Vagina (tissue), 2 donors: Measurements from ENCODE around the gene ARFGAP2.

Experiments used
- POLR2AphosphoS5 ChIP-seq, 2 donors: sonication (generic); formaldehyde crosslinking; IDR thresholded peaks; one replicate each; pipeline ENCODE4 v1.9.0; 2017; ENCODE audit warnings: antibody characterized with exemption in 2 of 2, mild to moderate bottlenecking in 2 of 2, low read depth in 1 of 2; ENCODE audit not compliant: insufficient read depth in 1 of 2
- TF ChIP-seq, protein P1 (sequence below), 3 experiments: fragments of 450-650 bp in 2 of 3; fragments of 200-600 bp in 1 of 3; sonication (generic) in 1 of 3; IDR thresholded peaks; one replicate each; pipeline ENCODE4 v1.5.1; 2017 to 2019; ENCODE audit warnings: antibody characterized with exemption in 3 of 3, mild to moderate bottlenecking in 2 of 3, moderate library complexity in 2 of 3

DNA sequence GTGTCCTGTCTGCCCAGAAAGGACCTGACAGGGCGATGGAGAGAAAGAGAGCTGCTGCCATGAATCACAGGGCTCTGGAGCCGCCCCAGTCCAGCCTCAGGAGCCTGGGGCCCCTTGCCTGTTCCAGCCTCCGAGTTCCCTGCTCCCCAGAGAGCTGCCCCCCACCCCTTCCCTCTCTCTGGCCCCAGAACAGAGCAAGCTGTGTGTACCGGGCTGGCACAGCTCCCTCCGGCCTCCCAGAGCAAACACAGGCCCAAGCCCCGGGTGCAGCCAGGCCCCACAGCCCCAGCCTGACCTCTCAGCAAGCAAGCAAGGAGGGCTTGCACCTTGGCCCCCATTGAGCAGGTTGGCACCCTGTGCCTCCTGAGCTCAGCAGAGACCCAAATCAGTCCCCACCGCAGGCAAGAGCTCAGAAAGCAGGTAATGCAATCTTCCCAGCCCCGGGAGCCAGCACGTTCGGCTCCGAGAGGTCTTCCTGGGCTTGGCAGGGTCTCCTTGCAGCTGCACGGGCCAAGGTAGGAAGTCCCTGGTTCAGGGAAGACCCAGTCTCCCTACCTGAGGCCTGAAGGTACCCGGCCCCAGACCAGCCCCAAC is 8.1 kb upstream of the ARFGAP2 start:
- TF ChIP-seq POLR2AphosphoS5 (IDR thresholded peaks at IDR 0.05; ENCODE audit: insufficient read depth in 1 of 2, low read depth in 1 of 2) = no peak
- TF ChIP-seq, protein P1, sequence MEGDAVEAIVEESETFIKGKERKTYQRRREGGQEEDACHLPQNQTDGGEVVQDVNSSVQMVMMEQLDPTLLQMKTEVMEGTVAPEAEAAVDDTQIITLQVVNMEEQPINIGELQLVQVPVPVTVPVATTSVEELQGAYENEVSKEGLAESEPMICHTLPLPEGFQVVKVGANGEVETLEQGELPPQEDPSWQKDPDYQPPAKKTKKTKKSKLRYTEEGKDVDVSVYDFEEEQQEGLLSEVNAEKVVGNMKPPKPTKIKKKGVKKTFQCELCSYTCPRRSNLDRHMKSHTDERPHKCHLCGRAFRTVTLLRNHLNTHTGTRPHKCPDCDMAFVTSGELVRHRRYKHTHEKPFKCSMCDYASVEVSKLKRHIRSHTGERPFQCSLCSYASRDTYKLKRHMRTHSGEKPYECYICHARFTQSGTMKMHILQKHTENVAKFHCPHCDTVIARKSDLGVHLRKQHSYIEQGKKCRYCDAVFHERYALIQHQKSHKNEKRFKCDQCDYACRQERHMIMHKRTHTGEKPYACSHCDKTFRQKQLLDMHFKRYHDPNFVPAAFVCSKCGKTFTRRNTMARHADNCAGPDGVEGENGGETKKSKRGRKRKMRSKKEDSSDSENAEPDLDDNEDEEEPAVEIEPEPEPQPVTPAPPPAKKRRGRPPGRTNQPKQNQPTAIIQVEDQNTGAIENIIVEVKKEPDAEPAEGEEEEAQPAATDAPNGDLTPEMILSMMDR (IDR thresholded peaks at IDR 0.05) = no peak
